ENCODE data around the gene DGKQ. TPM values are rescaled to one million over a fixed set of nuclear protein-coding genes. Genes with fewer than 3 reads are reported as not detected.

DGKQ gene
- total and polyA plus RNA-seq, 2 of the 8 experiments (the other 6 are each of a cell fraction or from before 2014, with no cell fraction given), result 7.3 to 9.7 TPM

DNA sequence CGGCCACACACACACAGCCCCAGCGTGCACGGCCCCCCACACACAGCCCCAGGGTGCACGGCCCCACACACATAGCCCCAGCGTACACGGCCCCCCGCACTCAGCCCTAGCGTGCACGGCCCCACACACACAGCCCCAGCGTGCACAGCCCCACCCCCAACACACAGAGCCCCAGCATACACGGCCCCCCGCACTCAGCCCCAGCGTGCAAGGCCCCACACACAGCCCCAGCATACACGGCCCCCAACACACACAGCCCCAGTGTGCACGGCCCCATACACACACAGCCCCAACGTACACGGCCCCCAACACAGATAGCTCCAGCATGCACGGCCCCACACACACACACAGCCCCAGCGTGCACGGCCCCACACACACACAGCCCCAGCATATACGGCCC is 58.8 kb downstream of the DGKQ start:
- Histone ChIP-seq H3K56ac (replicated peaks; ENCODE audit: insufficient read length, low read depth, low read length) (no peak overlapping the region), H3K4me3 (ENCODE audit: extremely low read depth in 1 of 4, insufficient read depth in 2 of 4, low read depth in 3 of 4, low read length in 4 of 4) (no peak overlapping the region), H4K20me1 (replicated peaks in 1 of 2; ENCODE audit: control insufficient read depth in 1 of 2, insufficient read depth in 2 of 2, low read length in 2 of 2) (peaks cover 6 to 11% of the 10 kb centered on the region in 2 experiments), H4K91ac (replicated peaks; ENCODE audit: insufficient read length, low read length) (no peak overlapping the region), H2BK15ac (ENCODE audit: low read length) (no peak overlapping the region), H3K14ac (ENCODE audit: insufficient read length) (no peak overlapping the region), H3K23me2 (ENCODE audit: low read depth, low read length) (no peaks in the 10 kb centered on the region), H3K27ac (ENCODE audit: low read depth, low read length) (no peak overlapping the region), H2BK20ac (ENCODE audit: low read length) (no peak overlapping the region), H3K79me2 (ENCODE audit: control insufficient read depth in 1 of 2, insufficient read depth in 2 of 2, low read length in 2 of 2) (peaks cover 8 to 47% of the 10 kb centered on the region in 2 experiments), H3K4me2 (ENCODE audit: insufficient read depth in 1 of 2, low read depth in 2 of 2, low read length in 2 of 2) (no peak overlapping the region), H3K9me3 (ENCODE audit: insufficient read depth in 2 of 2, low read depth in 1 of 2, low read length in 1 of 2) (no peaks in the 10 kb centered on the region), H3K18ac (ENCODE audit: extremely low read depth, low read length) (no peak overlapping the region), H2BK12ac (ENCODE audit: low read depth, low read length) (no peak overlapping the region), H3K27me3 (replicated peaks in 1 of 4; ENCODE audit: control insufficient read depth in 3 of 4, extremely low read depth in 1 of 4, insufficient read depth in 3 of 4, low read length in 3 of 4) (no peaks in the 10 kb centered on the region), H4K8ac (ENCODE audit: extremely low read depth, insufficient read depth, low read length) (no peak overlapping the region), H2BK120ac (replicated peaks; ENCODE audit: low read depth, low read length) (no peak overlapping the region), H3K4ac (replicated peaks; ENCODE audit: insufficient read length, low read depth, low read length) (no peak overlapping the region), H3K4me1 (replicated peaks in 1 of 4; ENCODE audit: control insufficient read depth in 3 of 4, insufficient read depth in 4 of 4, low read length in 3 of 4) (no peaks in the 10 kb centered on the region), H2AFZ (ENCODE audit: low read length) (no peak overlapping the region), H4K5ac (ENCODE audit: insufficient read length, low read depth, low read length) (no peak overlapping the region), H2BK5ac (ENCODE audit: low read depth, low read length) (no peak overlapping the region), H3K79me1 (ENCODE audit: low read depth, low read length) (peaks cover 11% of the 10 kb centered on the region), H3K9ac (replicated peaks in 1 of 4; ENCODE audit: extremely low read depth in 1 of 4, low read depth in 3 of 4, low read length in 3 of 4) (no peak overlapping the region), H2AK5ac (ENCODE audit: low read depth, low read length) (no peak overlapping the region), H3K23ac (ENCODE audit: insufficient read length) (no peak overlapping the region), H3K36me3 (ENCODE audit: control insufficient read depth in 2 of 4, insufficient read depth in 4 of 4, low read length in 3 of 4) (peaks cover 0 to 8% (median 3%) of the 10 kb centered on the region in 4 experiments; a peak in 3 of 8 replicates)
- ChIA-PET CTCF (ENCODE audit: partially characterized antibody) (no interaction called here), POLR2A (ENCODE audit: partially characterized antibody) (no interaction called here)
- DNase-seq (ENCODE audit: low read depth in 1 of 2, low spot score in 2 of 2), result no peak
- 89% methylated on average over 16 of the region's 21 CpGs; no CpG with 5 or more reads in 1 of the 2 experiments for WGBS, 2 experiments (ENCODE audit: extremely low coverage in 1 of 2, insufficient coverage in 1 of 2, insufficient read length in 1 of 2, insufficient replicate concordance in 2 of 2, low coverage in 1 of 2, low lambda C conversion rate in 2 of 2, missing lambda C conversion rate in 1 of 2)
- no peak for FAIRE-seq
- TF ChIP-seq ASH2L (IDR thresholded peaks at IDR 0.05; ENCODE audit: low read length), result no peak
- TF ChIP-seq JUN (IDR thresholded peaks at IDR 0.05; ENCODE audit: low read depth, low read length), result no peak
- TF ChIP-seq BACH1 (IDR thresholded peaks at IDR 0.05; ENCODE audit: low read length), result no peak
- TF ChIP-seq FOSL1 (IDR thresholded peaks at IDR 0.05; ENCODE audit: insufficient read depth, low read depth, low read length), result no peak
- TF ChIP-seq TEAD4 (IDR thresholded peaks at IDR 0.05; ENCODE audit: low read depth, low read length), result no peak
- TF ChIP-seq KDM4A (IDR thresholded peaks at IDR 0.05; ENCODE audit: low read depth, low read length, severe bottlenecking), result no peak
- no peak for TF ChIP-seq CHD1 (IDR thresholded peaks at IDR 0.05; ENCODE audit: low read depth, low read length)
- no peak for TF ChIP-seq TBP (IDR thresholded peaks at IDR 0.05; ENCODE audit: low read depth, low read length)
- TF ChIP-seq SP1 (IDR thresholded peaks at IDR 0.05; ENCODE audit: low read depth, low read length), result no peak

All from H1 (cell line).